Activated CD4-positive, CD25-positive, alpha-beta regulatory T cell treated with anti-CD3 and anti-CD28 coated beads, Interleukin-2, amount 50 U/mL, for 72 hours (primary cell): Measurements from ENCODE around the gene DENND6B.
A peak's percentile ranks its signal among the peaks of the same experiment; 100 is the strongest.

ENCODE experiments used
- DNase-seq: peaks from one replicate; pipeline ENCODE4 v3.0.0; 2021

Gene DENND6B

DNA sequence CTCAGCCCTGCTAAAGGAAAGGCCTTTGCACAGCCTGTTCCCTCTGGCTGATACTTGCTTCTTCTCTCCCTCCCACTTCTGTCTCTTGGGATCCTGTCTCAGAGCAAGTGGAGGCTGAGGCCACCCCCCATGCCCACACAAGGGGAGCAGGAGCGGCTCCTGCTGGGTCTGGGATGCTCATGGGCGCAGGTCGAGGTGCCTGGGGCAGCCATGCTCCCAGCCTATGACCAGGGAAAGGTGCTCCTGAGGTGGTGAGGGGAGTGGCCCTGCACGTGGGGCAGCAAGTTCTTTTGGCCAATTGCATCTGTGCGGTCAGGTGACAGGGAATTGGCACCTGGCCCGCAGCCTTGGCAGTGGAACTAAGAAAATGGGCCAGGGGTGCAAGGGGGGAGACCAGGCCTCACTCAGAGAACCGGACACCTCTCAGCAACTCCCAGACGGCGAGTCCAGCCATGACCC, 58.1 kb downstream of the DENND6B start:
- DNase-seq: no peak

DNA sequence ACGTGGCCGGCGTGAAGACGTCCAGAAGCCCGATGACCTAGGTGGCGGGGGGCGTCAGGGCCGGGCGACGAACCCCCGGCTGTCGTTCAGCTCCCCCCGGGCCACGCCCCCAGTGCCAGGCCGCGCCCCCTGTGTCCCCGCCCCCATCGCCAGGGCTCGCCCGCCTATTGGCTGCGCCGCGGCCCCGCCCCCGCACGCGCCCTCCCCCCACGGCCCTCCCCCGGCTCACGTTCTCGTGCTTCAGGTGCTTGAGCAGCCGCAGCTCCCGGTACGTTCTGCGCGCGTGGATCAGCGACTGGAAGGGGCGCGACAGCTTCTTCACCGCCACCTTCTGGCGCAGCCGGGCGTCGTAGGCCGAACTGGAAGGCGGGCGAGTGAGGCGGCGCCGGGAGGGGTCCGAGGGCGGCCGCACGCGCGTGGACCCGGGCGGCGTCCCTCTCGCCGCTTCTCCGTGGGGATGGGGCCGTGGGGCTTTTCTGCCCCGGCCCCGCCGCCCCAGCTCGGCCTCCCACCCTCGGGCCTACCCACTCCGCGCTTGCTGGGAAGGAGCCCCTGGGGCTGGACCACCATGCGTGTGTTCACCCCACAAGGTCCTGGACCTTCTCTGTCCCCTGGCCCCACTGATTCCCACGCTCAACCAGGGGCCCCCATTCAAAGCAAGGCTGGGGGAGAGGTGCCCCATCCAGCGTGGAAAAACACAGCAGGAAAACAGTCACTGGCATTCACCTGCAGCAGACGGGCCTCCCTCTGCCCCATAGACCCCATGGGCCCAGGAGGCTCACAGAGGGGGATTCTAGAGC, 59.0 kb downstream of the DENND6B start:
- DNase-seq: peak; percentile 62

DNA sequence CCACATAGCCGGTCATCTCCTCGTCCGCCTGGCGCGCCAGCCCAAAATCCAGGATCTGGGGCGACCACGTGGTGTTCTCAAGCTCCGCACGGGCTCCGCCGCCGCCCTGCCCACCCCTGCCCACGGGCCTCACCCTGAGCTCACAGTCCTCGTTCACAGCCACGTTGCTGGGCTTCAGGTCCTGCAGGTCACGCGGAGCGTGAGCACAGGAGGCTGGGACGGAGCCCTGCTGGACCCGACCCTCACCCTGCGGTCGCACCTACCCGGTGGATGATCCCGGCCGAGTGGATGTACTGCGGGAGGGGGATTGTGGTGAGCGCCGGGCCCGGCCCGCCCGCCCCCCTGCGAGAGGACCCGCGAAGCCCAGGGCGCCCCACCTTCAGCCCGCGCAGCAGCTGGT, 59.8 kb downstream of the DENND6B start:
- DNase-seq: no peak

DNA sequence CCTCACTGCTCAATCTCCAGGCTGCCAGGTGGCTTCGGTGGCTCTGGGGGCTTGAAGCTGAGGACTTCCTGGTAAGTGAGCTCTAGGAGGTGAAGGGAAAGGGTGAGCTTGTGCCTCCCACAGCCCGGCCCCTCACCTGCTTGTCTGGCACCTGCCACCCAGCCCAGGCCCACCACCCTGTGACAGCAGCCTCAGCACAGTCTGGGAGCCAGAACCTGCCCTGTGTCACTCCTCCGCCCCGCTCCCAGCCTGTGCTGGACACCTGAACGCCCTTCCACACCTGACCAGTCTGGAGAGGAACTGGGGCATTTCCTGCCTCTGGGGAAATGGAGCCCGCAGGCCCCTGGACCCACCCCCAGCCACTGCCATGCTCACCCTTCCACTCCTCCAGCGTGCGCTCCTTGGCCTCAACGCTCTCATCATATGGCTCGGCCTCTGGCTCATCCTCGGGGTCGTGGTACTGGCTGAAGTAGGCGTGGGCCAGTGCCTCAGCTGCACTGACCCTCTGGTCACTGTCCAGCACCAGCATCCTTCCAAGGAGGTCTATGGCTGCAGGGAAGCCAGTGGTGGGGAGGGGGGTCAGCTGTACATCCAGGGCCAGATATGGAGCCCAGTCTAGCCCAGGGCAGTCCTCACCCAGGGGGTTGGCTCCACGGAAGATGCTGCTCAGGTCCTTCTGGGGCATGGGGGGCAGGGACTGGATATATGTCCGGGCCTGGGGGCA, 61.7 kb downstream of the DENND6B start:
- DNase-seq: no peak

- no peak for DNase-seq
Observed at GRCh38 chr22:50264104-50264745, 62.6 kb downstream of the DENND6B start.

- no peak for DNase-seq
Observed at GRCh38 chr22:50262973-50263617, 63.7 kb downstream of the DENND6B start.

GRCh38 chr22:50262460-50262911, 64.3 kb downstream of the DENND6B start:
- no peak for DNase-seq

GRCh38 chr22:50261615-50262459, 65.0 kb downstream of the DENND6B start, which contains the start of gene MAPK12:
Gene MAPK12 (minus strand): TSS chr22:50261683. CDS start chr22:50261509, 174 bp downstream.
- DNase-seq: no peak

DNA sequence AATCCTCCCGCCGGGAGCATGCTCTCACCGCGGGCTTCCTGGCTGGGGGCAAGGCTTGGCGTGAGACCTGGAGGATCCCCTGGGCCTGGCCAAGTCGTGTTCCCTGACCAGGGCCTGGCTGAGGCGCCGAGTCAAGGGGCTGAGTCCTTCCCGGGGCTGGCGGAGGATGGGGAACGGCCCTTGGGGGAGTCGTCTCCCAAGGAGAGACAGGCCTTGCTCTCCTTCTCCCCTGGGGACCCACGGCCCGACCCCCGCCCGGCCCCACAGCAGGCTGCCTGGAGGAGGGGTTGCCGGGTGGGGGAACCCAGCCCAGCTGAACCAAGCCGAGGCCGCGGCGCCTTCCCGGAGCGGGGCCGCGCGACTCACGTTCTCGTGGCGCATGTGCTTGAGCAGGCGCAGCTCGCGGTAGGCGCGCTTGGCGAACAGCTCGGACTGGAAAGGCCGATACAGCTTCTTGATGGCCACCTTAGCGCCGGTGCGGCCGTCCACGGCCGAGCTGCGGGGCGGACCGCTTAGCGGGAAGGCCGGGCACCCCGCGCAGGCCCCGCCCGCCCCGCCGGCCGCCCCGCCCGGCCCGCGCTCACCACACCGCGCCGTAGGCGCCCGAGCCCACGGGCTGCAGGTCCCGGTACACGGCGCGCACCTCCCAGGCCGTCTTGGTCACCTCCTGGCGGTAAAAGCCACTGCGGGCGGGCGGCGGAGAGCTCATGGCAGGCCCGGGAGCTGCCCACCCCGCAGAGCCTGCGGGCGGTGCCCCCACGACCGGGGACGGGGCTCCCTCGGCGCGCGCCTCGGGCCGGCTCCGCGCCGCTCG, 65.8 kb downstream of the DENND6B start:
- DNase-seq: no peak

DNA sequence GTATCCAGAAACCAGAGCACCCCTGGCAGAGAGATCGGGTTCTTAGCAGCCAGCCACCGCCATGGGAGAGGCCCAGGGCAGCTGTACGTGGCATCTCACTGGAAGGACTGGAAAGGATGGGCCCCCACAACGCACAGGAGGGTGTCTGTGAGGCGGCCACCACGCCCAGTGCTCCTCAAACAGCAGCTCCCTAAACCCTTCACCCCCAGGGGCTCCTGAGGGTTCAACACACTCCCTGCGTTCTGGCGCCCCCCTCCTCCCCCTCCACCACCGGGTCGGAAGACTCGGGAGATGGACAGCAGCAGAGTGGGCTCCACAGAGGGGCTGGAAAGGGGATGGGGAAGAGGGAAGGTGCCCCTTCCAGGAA, 66.4 kb downstream of the DENND6B start:
- no peak for DNase-seq

DNA sequence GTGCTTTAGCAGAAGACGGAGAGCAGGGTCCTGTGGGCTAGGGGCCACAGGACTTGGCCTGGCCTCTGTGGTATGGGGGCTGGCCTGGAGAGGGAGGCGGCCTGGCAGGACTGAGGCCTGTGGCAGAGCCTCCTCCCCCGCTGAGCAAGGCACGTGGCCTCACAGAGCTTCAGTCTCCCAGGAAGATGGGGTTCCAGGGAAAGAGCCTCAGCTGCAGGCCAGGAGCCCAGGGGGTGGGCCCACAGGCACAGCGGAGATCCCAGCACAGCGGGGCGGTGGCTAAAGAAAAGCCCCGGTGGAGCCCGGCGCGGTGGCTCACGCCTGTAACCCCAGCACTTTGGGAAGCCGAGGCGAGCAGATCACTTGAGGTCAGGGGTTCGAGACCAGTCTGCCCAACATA, 67.5 kb downstream of the DENND6B start:
- no peak for DNase-seq
